ENCODE data around the gene HTT-AS. TPM values are rescaled to one million over a fixed set of nuclear protein-coding genes. Genes with fewer than 3 reads are reported as not detected.

Gene HTT-AS
- total and polyA plus RNA-seq, 2 of the 8 experiments (the other 6 are each of a cell fraction or from before 2014, with no cell fraction given): not detected

GRCh38 chr4:3022651-3023050, 51.7 kb downstream of the HTT-AS start:
- H2AK5ac ChIP-seq (ENCODE audit: low read depth, low read length): no peak overlapping the region
- CTCF ChIA-PET (ENCODE audit: partially characterized antibody): interaction anchor here (0.6 kb wide), 1 partner anchor 143 kb away, joined by 3 read pairs; no protein-coding TSS in a partner anchor
- TF ChIP-seq CBX8 (IDR thresholded peaks at IDR 0.05; ENCODE audit: borderline replicate concordance, low read depth, low read length) (no peak), ASH2L (IDR thresholded peaks at IDR 0.05; ENCODE audit: low read length) (no peak), SIRT6 (IDR thresholded peaks at IDR 0.05; ENCODE audit: low read length) (no peak)

More at GRCh38 chr4:3022651-3023050, 51.7 kb downstream of the HTT-AS start:
- Histone ChIP-seq H4K8ac (ENCODE audit: extremely low read depth, insufficient read depth, low read length) (no peak overlapping the region), H3K4me2 (ENCODE audit: insufficient read depth in 1 of 2, low read depth in 2 of 2, low read length in 2 of 2) (no peak overlapping the region), H2BK12ac (ENCODE audit: low read depth, low read length) (no peak overlapping the region), H3K27me3 (replicated peaks in 1 of 4; ENCODE audit: control insufficient read depth in 3 of 4, extremely low read depth in 1 of 4, insufficient read depth in 3 of 4, low read length in 3 of 4) (no peaks in the 10 kb centered on the region; a peak in 1 of 7 replicates), H3K4me1 (replicated peaks in 1 of 4; ENCODE audit: control insufficient read depth in 3 of 4, insufficient read depth in 4 of 4, low read length in 3 of 4) (peaks cover 0 to 7% (median 1%) of the 10 kb centered on the region in 4 experiments; a peak in 4 of 7 replicates), H4K20me1 (replicated peaks in 1 of 2; ENCODE audit: control insufficient read depth in 1 of 2, insufficient read depth in 2 of 2, low read length in 2 of 2) (no peaks in the 10 kb centered on the region), H2BK120ac (replicated peaks; ENCODE audit: low read depth, low read length) (no peak overlapping the region), H2BK5ac (ENCODE audit: low read depth, low read length) (no peak overlapping the region), H3K9me3 (ENCODE audit: insufficient read depth in 2 of 2, low read depth in 1 of 2, low read length in 1 of 2) (no peaks in the 10 kb centered on the region), H3K56ac (replicated peaks; ENCODE audit: insufficient read length, low read depth, low read length) (no peak overlapping the region), H4K91ac (replicated peaks; ENCODE audit: insufficient read length, low read length) (no peak overlapping the region), H3K18ac (ENCODE audit: extremely low read depth, low read length) (no peak overlapping the region), H4K5ac (ENCODE audit: insufficient read length, low read depth, low read length) (no peak overlapping the region), H3K4ac (replicated peaks; ENCODE audit: insufficient read length, low read depth, low read length) (no peak overlapping the region), H2AFZ (ENCODE audit: low read length) (no peak overlapping the region), H3K79me2 (ENCODE audit: control insufficient read depth in 1 of 2, insufficient read depth in 2 of 2, low read length in 2 of 2) (no peaks in the 10 kb centered on the region), H3K27ac (ENCODE audit: low read depth, low read length) (no peak overlapping the region), H3K23ac (ENCODE audit: insufficient read length) (no peak overlapping the region), H3K9ac (replicated peaks in 1 of 4; ENCODE audit: extremely low read depth in 1 of 4, low read depth in 3 of 4, low read length in 3 of 4) (no peak overlapping the region), H3K4me3 (ENCODE audit: extremely low read depth in 1 of 4, insufficient read depth in 2 of 4, low read depth in 3 of 4, low read length in 4 of 4) (no peak overlapping the region), H2BK20ac (ENCODE audit: low read length) (no peak overlapping the region), H2BK15ac (ENCODE audit: low read length) (no peak overlapping the region), H3K14ac (ENCODE audit: insufficient read length) (no peak overlapping the region), H3K23me2 (ENCODE audit: low read depth, low read length) (no peaks in the 10 kb centered on the region), H3K36me3 (ENCODE audit: control insufficient read depth in 2 of 4, insufficient read depth in 4 of 4, low read length in 3 of 4) (no peaks in the 10 kb centered on the region), H3K79me1 (ENCODE audit: low read depth, low read length) (no peaks in the 10 kb centered on the region)
- no peak for FAIRE-seq
- DNase-seq (ENCODE audit: low read depth in 1 of 2, low spot score in 2 of 2): no peak
- WGBS, 2 experiments (ENCODE audit: extremely low coverage in 1 of 2, insufficient coverage in 1 of 2, insufficient read length in 1 of 2, insufficient replicate concordance in 2 of 2, low coverage in 1 of 2, low lambda C conversion rate in 2 of 2, missing lambda C conversion rate in 1 of 2): 76% methylated on average over 3 of the region's 3 CpGs; no CpG with 5 or more reads in 1 of the 2 experiments
- POLR2A ChIA-PET (ENCODE audit: partially characterized antibody): no interaction called here
